Common myeloid progenitor, CD34-positive (primary cell): ENCODE measurements around the gene NELL1.
A peak's percentile ranks its signal among the peaks of the same experiment; 100 is the strongest.

Experiments used
- CTCF ChIA-PET: fragments of 350-600 bp; sonication (Branson Sonifier 250); formaldehyde crosslinking; loops from one replicate; lab custom pipeline; 2021; ENCODE audit warnings: antibody characterized with exemption; lab: Charles Lee
- POLR2A ChIA-PET: fragments of 350-600 bp; sonication (Branson Sonifier 250); formaldehyde crosslinking; loops from one replicate; lab custom pipeline; 2021; ENCODE audit warnings: antibody characterized with exemption; lab: Charles Lee
- DNase-seq, 3 donors: peaks; one replicate each; pipeline versions ENCODE4 v3.0.0 to v3.0.0-alpha.2; 2013
- H3K27ac ChIP-seq, 2 experiments: 1 replicate in 1 of 2; 2 replicates in 1 of 2; pipeline ENCODE4 v1.7.0; 2013; ENCODE audit warnings: inconsistent platforms in 2 of 2, low read length in 2 of 2, mild to moderate bottlenecking in 2 of 2, low read depth in 1 of 2, moderate library complexity in 1 of 2; ENCODE audit not compliant: severe bottlenecking in 2 of 2, insufficient read depth in 1 of 2, poor library complexity in 1 of 2
- H3K27me3 ChIP-seq, 5 experiments: replicated peaks in 2 of 5; 1 replicate in 3 of 5; 2 replicates in 2 of 5; pipeline versions ENCODE4 v1.6.1 to v1.7.0; 2013; ENCODE audit warnings: low read length in 4 of 5, mild to moderate bottlenecking in 2 of 5, moderate library complexity in 2 of 5, inconsistent platforms in 1 of 5; ENCODE audit not compliant: insufficient read depth in 5 of 5, control insufficient read depth in 4 of 5
- H3K36me3 ChIP-seq, 4 experiments: 1 replicate in 2 of 4; 2 replicates in 2 of 4; pipeline versions ENCODE4 v1.6.1 to v1.7.0; 2013; ENCODE audit warnings: low read length in 3 of 4, control low read depth in 1 of 4, mild to moderate bottlenecking in 1 of 4; ENCODE audit not compliant: control insufficient read depth in 4 of 4, insufficient read depth in 4 of 4
- H3K4me1 ChIP-seq, 4 experiments: 1 replicate in 3 of 4; 2 replicates in 1 of 4; pipeline versions ENCODE4 v1.6.1 to v1.7.1; 2013; ENCODE audit warnings: low read length in 3 of 4, mild to moderate bottlenecking in 3 of 4, control low read depth in 1 of 4, inconsistent platforms in 1 of 4, moderate library complexity in 1 of 4; ENCODE audit not compliant: control insufficient read depth in 4 of 4, insufficient read depth in 4 of 4; ENCODE audit errors: control extremely low read depth in 1 of 4
- H3K4me3 ChIP-seq, 7 experiments: 1 replicate in 4 of 7; 2 replicates in 3 of 7; pipeline versions ENCODE4 v1.5.1 to v1.7.0; 2013; ENCODE audit warnings: mild to moderate bottlenecking in 7 of 7, low read length in 6 of 7, moderate library complexity in 6 of 7, inconsistent platforms in 2 of 7, low read depth in 2 of 7, control low read depth in 1 of 7; ENCODE audit not compliant: insufficient read depth in 4 of 7, control insufficient read depth in 1 of 7; ENCODE audit errors: extremely low read depth in 1 of 7
- H3K9me3 ChIP-seq, 5 experiments: 1 replicate in 4 of 5; 2 replicates in 1 of 5; pipeline versions ENCODE4 v1.6.1 to v1.7.1; 2013; ENCODE audit warnings: low read length in 4 of 5, mild to moderate bottlenecking in 2 of 5, inconsistent platforms in 1 of 5, low read depth in 1 of 5, moderate library complexity in 1 of 5; ENCODE audit not compliant: control insufficient read depth in 4 of 5, insufficient read depth in 2 of 5; ENCODE audit errors: control extremely low read depth in 1 of 5
- WGBS: methylation state at CpG from one replicate; pipeline ENCODE4 v1.1.5; 2013; ENCODE audit not compliant: insufficient coverage; 5-methylcytosine and 5-hydroxymethylcytosine counted together

Gene NELL1

DNA sequence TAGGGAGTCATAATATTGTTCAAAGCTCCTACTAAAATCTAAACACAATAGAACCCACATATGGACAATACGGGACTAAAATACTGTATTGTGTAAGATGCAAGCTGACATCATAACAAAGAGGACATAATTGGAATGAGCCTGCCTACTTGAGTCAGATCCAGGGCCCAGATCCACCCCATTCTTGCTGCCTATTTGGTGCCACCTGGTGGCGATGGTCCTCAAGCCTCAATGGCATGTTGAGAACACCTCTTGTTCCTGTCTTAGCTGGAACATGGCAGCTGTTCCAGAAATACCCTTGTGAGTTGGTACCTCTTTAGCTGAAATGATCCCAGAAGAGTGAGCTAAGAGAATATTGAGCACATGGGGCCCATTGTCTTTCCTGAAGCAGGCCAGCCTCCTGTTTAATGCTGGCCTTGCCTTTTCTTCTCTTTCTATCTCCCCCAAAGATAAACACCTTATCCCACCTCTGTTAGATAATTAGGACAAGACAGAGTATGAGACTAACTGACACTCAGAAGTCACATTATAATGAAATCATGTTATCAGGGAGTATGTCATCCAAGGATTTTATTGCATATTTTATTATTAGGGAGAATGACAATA, 842.6 kb downstream of the NELL1 start:
- POLR2A ChIA-PET: no interaction called here
- 9% methylated on average over 1 of the region's 2 CpGs for WGBS
- no peak overlapping the region for H3K4me3 ChIP-seq
- CTCF ChIA-PET: interaction anchor here (0.6 to 3.5 kb wide), 25 partner anchors 10 to 864 kb away, joined by 3 to 23 read pairs (median 4); no protein-coding TSS in a partner anchor
- no peaks in the 10 kb centered on the region for H3K36me3 ChIP-seq
- H3K9me3 ChIP-seq: no peaks in the 10 kb centered on the region
- peak; percentile 70 to 86 (median 81) for DNase-seq
- H3K27ac ChIP-seq: no peak overlapping the region
- H3K4me1 ChIP-seq: no peaks in the 10 kb centered on the region
- H3K27me3 ChIP-seq: no peaks in the 10 kb centered on the region

DNA sequence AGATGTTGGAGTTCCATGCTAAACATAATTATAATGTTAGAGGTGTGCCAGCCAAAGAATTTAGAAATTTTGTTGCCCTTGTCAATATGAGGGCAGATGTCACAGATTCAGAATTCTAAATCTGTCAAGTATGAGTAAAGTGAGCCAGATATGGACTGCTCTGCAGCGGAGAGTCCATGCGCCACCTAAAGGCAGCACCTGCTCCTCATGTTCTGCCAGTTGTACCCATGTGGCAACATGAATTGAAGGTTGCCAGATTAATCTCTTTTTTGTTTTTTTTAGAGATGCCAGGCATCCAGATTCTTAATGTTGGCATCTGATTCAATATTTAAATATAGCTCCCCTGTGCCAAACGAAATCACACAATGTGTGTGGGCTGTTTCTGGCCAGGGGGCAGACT, 844.9 kb downstream of the NELL1 start:
- ChIA-PET POLR2A (no interaction called here), CTCF (interaction anchor here (0.6 to 1.6 kb wide), 2 partner anchors 87 to 529 kb away, joined by 3 read pairs; no protein-coding TSS in a partner anchor)
- 79% methylated on average over 3 of the region's 3 CpGs for WGBS
- DNase-seq: peak; percentile 9 to 29 (median 24)
- Histone ChIP-seq H3K27me3 (no peaks in the 10 kb centered on the region), H3K27ac (no peak overlapping the region), H3K36me3 (no peaks in the 10 kb centered on the region), H3K4me1 (no peaks in the 10 kb centered on the region), H3K9me3 (no peaks in the 10 kb centered on the region), H3K4me3 (no peak overlapping the region)

DNA sequence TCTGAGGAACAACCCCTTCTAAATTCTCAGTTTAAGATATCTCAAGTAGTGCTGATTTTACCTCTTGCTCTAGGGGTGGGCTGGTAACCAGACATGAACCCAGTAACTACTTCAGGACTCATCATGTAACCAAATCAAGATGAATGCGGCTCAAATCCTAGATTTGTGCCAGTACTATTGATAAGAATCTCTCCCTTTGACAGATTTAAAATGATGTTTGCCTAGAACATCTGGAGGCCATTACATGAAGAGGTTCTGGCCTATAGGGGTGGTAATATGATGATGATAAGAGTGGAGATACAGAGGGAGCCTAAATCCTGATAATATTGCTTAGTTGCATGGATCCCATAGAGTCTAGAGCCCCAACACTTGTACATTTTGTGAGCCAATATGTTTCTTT, 850.9 kb downstream of the NELL1 start:
- CTCF ChIA-PET: no interaction called here

DNA sequence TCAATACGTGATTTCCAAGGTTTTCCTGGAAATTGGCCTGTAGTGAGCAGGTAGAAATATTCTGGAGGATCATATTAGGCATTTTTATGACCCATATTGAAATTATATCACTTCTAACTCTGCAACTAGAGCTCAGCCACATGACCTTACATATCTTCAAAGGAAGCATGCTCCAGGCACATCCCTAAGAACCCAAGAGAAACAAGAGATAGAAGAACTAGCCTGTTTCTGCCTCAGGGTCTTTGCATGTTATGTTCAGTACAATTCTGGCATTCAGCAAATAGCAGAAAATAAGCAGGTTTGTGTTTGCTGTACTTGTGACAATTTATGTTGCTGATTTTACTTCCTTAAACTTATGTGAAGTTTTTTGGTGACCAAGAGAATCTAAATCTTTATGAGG, 859.8 kb downstream of the NELL1 start:
- Histone ChIP-seq H3K27me3 (peaks cover 0 to 3% (median 0%) of the 10 kb centered on the region in 5 experiments), H3K27ac (no peak overlapping the region), H3K4me3 (no peak overlapping the region), H3K4me1 (no peaks in the 10 kb centered on the region), H3K36me3 (no peaks in the 10 kb centered on the region), H3K9me3 (peaks cover 0 to 2% (median 0%) of the 10 kb centered on the region in 5 experiments)
- no peak for DNase-seq
- WGBS: 100% methylated on average over 1 of the region's 1 CpG
- ChIA-PET CTCF (no interaction called here), POLR2A (no interaction called here)

More for the DNA sequence above, 850.9 kb downstream of the NELL1 start:
- no peak for DNase-seq
- Histone ChIP-seq H3K36me3 (no peaks in the 10 kb centered on the region), H3K4me1 (no peaks in the 10 kb centered on the region), H3K4me3 (no peak overlapping the region), H3K27me3 (no peaks in the 10 kb centered on the region), H3K27ac (no peak overlapping the region), H3K9me3 (no peaks in the 10 kb centered on the region)
- 86% methylated on average over 1 of the region's 1 CpG for WGBS
- POLR2A ChIA-PET: no interaction called here

DNA sequence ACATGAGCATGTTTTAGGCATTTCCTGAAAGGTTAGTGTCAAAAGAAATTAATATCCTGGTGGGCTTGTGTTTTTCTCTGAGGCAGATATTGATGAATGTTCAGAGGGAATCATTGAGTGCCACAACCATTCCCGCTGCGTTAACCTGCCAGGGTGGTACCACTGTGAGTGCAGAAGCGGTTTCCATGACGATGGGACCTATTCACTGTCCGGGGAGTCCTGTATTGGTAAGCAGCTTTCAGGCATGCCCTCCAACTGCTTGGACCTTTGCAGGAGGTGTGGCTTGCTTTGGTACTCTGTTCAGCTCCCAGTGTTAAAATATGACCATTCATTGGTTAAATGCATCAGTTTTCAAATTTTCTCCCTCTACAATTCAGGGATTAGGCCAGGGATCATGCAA, 864.9 kb downstream of the NELL1 start:
- Histone ChIP-seq H3K27ac (no peak overlapping the region), H3K4me1 (no peaks in the 10 kb centered on the region), H3K36me3 (no peaks in the 10 kb centered on the region), H3K9me3 (no peaks in the 10 kb centered on the region), H3K4me3 (no peak overlapping the region), H3K27me3 (peaks cover 0 to 3% (median 0%) of the 10 kb centered on the region in 5 experiments)
- ChIA-PET CTCF (no interaction called here), POLR2A (no interaction called here)
- DNase-seq: no peak
- 97% methylated on average over 5 of the region's 5 CpGs for WGBS

DNA sequence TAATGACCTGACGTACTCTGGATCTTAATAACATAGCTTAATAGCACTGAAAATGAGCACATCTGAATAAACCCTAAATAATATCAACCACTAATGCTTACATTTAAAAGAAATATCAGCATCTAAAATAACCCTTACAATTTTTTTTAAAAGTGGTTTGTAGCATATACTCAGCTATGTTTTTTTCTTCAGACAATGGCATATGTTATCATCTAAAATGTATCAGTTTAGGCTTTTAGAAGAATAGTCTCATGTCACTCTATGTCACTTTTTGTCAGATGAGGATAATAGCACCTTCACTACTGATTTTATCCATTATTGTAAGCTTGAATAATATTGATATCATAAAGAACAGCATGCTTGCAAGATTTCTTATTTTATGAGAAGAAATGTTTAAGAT, 868.6 kb downstream of the NELL1 start:
- no CpG with 5 or more reads among the region's 1 CpG for WGBS
- POLR2A ChIA-PET: no interaction called here
- no peaks in the 10 kb centered on the region for H3K4me1 ChIP-seq
- H3K36me3 ChIP-seq: no peaks in the 10 kb centered on the region
- DNase-seq: no peak
- no peak overlapping the region for H3K4me3 ChIP-seq
- H3K27ac ChIP-seq: no peak overlapping the region
- CTCF ChIA-PET: interaction anchor here (0.7 kb wide), 1 partner anchor 13 kb away, joined by 3 read pairs; no protein-coding TSS in a partner anchor
- H3K27me3 ChIP-seq: no peaks in the 10 kb centered on the region
- H3K9me3 ChIP-seq: no peaks in the 10 kb centered on the region

DNA sequence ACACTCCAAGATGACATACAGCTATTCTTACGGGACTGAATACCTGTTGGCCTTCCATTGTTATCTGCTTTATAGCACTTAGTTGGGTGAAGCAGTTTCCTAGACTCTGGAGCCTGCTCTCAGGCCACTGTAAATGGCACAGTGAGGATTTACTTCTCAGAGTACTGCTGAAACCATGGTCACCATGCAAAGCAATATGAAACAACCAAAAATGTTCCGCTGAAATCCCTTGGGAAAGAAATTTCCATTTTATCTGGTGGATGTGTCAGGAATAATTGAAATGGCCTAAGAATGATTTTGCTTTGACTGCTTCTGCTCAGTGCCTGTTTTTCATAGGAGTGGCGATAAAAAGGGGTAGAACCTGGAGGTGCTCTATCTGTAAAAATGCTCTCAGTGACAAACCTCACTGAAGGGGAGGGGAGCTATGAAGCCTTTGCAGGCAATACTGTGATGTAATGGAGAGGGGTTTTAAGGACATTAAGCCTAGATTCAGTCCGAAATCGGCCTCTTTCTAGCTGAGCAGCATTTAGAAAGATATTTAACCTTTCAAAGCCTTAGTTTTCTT, 871.9 kb downstream of the NELL1 start:
- POLR2A ChIA-PET: no interaction called here

More for the DNA sequence above, 871.9 kb downstream of the NELL1 start:
- WGBS: 96% methylated on average over 5 of the region's 5 CpGs
- no peak for DNase-seq
- H3K4me1 ChIP-seq: no peaks in the 10 kb centered on the region
- no peaks in the 10 kb centered on the region for H3K36me3 ChIP-seq
- H3K27me3 ChIP-seq: no peaks in the 10 kb centered on the region
- CTCF ChIA-PET: no interaction called here
- no peak overlapping the region for H3K27ac ChIP-seq
- no peak overlapping the region for H3K4me3 ChIP-seq
- no peaks in the 10 kb centered on the region for H3K9me3 ChIP-seq
